RKO (cell line): ENCODE results near the gene RASSF7.
"Not testable (repeated sequence)": the region's sequence is repeated elsewhere in the genome, so short reads cannot be mapped to it uniquely, and the experiment has no call there.

Source experiments
- DNase-seq: peaks from one replicate; pipeline ENCODE4 v3.0.0-alpha.2; 2016; ENCODE audit warnings: low spot score

Gene RASSF7

GRCh38 chr11:567011-567628, 6.3 kb downstream of the RASSF7 start:
- no peak for DNase-seq

GRCh38 chr11:567629-568292, 7.0 kb downstream of the RASSF7 start:
- DNase-seq: no peak

GRCh38 chr11:568306-569157, 7.8 kb downstream of the RASSF7 start:
- peak; percentile 93 for DNase-seq

- DNase-seq: no peak
These were observed 8.6 kb downstream of the RASSF7 start for GRCh38 chr11:569158-569885.

- DNase-seq: no peak
These were observed 11.0 kb downstream of the RASSF7 start for GRCh38 chr11:571802-572185.

- no peak for DNase-seq
These were observed 12.5 kb downstream of the RASSF7 start for GRCh38 chr11:573146-573759.

- not testable (repeated sequence) for DNase-seq
These were observed 13.3 kb downstream of the RASSF7 start for GRCh38 chr11:574031-574570.

- DNase-seq: no peak
These were observed 14.0 kb downstream of the RASSF7 start for GRCh38 chr11:574632-575312.

GRCh38 chr11:575313-575995, 14.7 kb downstream of the RASSF7 start:
- DNase-seq: peak; percentile 61

- peak; percentile 94 for DNase-seq
These were observed 15.4 kb downstream of the RASSF7 start, which contains the start of gene PHRF1 for GRCh38 chr11:575996-576768. PHRF1 (plus strand) TSS chr11:576470; CDS start chr11:581513, 5,043 bp downstream.

GRCh38 chr11:576811-577610, 16.2 kb downstream of the RASSF7 start:
- no peak for DNase-seq

- DNase-seq: no peak
These were observed 16.8 kb downstream of the RASSF7 start for GRCh38 chr11:577611-577894.

GRCh38 chr11:578276-579035, 17.7 kb downstream of the RASSF7 start:
- DNase-seq: no peak

- no peak for DNase-seq
These were observed 19.2 kb downstream of the RASSF7 start for GRCh38 chr11:579830-580601.

- no peak for DNase-seq
These were observed 20.6 kb downstream of the RASSF7 start for GRCh38 chr11:581342-581741.

GRCh38 chr11:581752-582151, 21.0 kb downstream of the RASSF7 start:
- DNase-seq: no peak

GRCh38 chr11:584287-584686, 23.5 kb downstream of the RASSF7 start:
- no peak for DNase-seq
